Ureter (tissue), 1 donor: Measurements from ENCODE around the gene JARID2. TPM values are rescaled to one million over a fixed set of nuclear protein-coding genes. Genes with fewer than 3 reads are reported as not detected.

ENCODE experiments used
- DNase-seq: peaks from one replicate; pipeline ENCODE4 v3.0.0-alpha.2; 2020; ENCODE audit warnings: low spot score
- total RNA-seq: library from RNA; stranded (reverse); gene quantifications from one replicate; pipeline ENCODE4 v1.2.4, GENCODE V29; 2023
- donor health status: DM: yes; HTN: yes; CAD: no.

Gene JARID2
- total RNA-seq, 1 donor from 2014 or later, result 17.5 TPM

DNA sequence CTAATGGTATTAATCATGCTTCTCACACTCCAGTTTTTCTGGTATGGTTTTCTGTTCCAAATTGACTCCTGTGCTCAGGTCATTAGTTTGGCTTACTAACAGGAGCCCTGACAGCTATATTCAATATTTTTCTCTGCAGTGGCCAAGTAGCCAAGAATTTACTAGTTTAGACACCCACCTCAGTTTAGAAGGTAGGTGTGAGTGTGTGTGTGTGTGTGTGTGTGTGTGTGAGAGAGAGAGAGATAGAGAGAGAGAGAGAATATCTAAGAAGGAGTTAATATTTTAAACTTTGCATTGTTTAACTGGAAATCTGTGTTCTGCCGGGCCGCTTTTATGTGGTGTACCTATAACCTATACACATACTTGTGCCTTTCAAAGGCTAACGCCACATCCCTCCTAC, 18.5 kb downstream of the JARID2 start:
- DNase-seq, result no peak

DNA sequence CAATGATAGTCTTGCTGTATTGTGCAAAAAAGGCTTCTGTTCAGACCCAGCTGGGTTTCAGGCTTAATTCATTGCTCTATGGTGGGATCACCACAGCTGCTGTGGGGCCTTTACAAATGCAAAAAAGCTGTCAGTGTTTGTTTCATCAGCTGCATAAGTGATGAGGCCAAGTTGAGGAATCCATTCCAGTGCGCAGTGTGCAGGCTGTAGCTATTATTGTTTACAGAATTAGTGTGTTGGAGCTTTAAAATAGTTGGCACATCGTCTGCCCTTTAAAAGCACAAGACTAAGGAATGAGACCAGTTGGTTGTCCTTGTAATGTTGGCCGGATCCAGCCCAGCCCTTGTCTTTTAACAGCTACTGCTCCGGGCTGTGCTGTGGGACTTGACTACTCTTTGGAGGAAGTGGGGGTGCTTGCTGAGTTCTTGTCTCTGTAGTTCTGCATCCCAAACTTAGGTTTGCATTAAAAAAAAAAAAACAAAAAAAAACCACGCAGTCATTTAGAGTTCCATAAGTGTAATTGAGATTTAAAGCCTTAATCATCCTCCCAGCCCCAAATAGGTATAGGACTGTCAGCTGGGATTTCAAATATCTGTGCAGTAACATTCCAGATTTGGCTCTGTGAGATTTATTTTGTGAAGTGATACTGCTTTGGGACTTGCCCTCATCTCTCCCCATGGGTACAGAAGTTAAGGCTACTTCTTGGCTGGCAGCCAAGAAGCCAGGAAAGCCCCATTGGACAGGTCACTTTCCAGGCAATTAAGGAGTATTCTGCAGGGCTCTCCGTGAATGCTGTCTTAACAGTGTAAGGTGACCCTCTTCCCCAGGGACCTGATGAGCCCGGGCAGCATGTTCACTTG, 19.3 kb downstream of the JARID2 start:
- no peak for DNase-seq

DNA sequence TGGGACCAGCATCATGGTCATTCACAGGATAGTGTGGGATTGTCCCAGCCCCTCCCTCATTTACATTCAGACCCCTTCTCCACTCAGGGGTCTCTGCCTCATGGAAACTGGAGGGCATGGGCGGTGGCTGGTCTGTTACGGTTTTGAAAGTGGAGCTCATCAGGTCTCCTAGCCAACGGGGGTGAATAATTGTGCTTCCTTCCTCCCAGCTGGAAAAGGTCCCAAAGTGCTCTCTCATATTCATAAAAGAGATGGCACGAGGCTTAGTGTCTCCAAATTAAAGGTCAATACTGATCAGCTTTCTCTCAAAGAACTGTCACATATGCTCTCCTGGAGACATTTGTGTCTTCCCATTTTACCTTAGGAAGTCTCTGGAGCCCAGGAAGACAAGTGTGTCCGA, 19.9 kb downstream of the JARID2 start:
- no peak for DNase-seq

DNA sequence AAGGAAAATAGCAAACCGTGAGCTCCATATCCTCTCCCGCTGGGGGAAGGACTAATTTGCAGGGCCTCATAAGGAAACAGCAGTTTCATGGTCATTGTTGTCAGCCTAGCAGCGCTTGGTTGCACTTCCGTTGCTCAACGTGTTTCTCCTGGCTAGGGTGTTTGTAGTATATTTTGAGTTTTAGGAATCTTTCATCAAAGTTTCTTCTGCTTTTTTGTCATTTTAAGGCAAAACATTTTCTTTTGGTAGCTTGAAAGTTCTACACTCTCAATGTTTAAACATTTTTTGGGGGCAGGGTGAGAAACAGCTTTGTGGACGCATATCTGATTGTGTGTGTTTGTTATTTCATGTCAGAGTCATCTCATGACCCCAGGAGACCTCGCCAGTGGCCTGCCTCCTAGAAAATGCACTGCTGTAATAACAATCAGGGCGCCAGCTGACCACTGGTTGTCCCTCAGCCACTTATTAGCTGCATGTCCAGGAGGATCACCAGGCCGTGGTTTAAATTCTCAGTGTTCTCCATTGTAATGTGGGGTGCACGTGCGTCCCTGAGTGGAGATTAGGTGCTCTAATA, 20.6 kb downstream of the JARID2 start:
- no peak for DNase-seq

DNA sequence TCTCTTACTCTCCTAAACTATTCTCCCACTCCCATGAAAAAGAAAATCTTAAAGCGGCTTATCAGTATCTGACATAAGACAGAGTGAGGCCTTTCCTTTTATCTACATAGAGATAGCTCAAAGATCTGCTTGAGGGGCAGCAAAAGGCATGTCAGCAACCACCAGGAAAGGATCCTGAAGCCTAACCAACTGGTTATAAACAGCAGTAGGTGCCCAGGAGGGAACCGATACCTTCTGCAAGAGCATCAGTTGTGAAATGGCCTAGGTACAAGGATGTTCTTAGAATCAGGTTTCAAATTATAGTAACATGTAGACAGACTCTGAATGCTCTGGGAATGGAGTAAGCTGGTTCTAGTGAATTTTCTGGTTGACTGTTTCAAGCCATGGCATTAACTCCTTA, 21.4 kb downstream of the JARID2 start:
- no peak for DNase-seq

DNA sequence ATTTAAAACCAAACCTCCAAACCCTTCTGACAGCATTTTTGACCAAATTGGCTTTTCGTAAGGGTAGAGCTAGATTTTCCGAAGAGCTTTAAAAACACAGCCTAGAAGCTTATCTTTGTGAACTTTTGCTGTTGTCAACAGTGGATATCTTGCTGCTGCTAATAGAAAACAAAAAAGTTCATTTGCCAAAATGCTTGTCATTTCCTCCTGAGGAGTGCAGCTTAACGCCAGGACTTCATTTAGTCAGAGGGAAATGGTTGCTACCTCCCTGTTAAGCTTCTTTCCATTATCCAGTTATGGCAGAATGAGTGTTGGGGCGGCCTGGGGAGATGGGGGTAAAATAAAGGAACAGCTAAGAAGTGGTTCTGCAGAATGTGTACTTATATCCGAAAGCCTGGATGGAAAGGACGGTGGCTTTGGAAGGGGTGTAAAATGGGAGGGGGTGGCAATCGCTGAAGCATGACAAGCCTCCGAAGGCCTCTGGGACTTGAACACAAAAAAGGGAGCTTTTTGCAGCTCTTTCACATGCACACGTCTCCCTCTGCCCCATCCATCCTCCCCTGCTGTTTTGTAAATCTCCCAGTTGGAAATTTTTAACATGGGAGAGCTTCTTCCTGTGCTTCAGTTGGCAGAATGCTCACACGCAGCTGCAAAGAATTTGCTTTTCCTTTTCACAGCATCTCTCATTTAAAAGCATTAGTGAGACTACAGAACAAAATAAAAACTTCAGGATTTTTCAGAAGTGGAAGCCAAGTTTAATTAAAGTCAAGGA, 22.5 kb downstream of the JARID2 start:
- DNase-seq, result no peak

DNA sequence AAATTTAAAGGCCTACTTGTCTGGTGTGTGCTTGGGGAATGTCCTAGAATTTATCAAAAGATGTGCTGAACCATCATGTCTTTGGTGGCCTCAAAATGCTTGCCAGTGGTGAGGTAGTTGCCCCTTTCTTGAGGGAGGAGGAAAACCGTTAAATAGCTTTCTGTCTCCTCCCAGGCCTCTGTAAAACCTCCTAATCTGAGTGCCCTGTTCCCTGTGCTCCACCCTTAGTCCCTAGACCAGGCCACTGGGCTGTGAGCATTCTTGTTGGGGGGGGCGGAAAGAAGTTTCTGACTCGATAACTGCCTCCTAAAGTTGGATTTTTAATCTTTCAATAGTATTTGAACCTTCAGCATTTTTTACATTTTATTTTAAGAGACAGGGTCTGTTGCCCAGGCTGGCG, 23.1 kb downstream of the JARID2 start:
- no peak for DNase-seq

DNA sequence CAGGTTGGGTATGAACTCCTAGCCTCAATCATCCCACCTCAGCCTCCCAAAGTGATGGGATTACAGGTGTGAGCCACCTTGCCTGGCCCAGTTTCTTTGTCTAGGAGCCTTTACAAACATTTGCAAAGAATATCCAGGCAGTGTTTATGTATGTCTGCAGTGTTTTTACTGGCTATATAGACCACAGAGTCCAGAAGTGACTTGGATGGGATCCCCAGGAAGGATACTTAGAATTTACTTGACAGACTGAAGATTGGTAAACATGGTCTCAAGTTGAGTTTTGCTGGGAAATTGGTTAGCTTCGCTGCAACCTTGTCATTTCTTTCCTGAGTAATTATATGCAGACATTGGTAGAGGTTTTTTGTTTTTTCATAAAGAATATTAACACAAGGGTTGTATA, 23.8 kb downstream of the JARID2 start:
- DNase-seq, result no peak

DNA sequence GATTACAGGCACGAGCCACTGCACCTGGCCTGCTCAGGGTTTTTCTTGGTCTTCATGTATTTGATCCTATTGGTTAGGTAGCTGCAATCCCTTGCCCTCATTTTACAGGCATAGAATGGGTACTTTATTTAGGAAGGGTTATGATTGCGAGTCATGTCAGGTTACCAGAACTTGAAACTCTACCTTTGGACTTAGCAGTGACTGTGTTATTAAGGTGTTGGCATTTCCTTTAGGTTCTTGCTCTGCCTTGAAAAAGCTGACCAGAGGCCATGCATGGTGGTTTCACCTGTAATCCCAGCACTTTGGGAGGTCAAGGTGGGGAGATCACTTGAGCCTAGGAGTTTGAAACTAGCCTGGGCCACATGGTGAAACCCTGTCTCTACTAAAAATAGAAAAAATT, 24.5 kb downstream of the JARID2 start:
- no peak for DNase-seq

DNA sequence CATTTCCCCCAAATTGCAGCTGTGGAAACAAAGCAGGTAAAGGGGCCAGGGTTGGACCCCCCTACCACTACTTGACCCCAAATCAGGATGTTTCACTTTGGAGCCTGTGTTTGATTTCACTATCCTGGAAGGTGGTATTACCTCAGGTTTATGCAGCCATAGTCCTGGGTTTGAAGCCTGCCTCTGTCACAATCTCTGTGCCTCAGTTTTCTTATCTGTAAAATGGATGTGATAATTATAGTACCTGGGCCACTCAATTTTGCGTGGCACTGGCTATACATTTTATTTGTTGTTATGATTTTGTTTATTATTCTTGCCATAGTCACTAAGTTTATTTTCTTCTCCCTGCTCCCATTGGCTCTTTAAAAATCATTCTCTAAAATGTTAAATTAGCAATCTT, 26.7 kb downstream of the JARID2 start:
- no peak for DNase-seq

DNA sequence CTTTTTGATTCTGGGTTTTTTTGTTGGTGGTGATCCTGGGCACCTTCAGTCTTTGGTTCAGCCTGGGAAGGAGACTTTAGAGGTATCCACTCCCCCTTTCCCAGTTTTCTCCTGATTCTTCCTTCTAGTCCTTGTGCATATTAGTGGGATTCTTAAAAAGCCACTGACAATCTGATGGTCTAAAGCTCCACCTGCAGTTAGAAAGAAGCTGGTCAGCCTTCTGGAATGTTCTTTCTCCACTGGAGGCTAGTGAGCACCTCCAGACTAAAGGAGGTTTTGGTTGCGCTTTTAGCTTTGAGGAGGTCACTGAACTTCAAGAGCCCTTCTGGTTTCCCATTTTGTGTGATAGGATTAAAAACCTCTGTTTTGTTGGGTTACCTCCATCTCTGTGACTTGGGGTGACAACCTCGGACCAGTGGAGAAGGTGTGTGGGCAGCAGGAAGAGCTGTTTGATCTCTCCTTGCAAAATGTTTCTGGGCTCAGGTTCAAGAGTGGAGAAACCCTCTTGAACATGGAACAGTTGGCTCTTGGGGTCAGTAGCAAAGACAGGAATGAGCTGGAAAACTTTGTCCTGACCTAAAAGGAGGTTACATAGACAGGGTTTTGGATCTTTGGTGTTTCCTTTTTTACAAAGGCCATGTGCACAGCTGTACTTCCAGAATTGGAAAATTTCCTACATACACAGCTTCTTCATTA, 29.0 kb downstream of the JARID2 start:
- DNase-seq, result no peak

DNA sequence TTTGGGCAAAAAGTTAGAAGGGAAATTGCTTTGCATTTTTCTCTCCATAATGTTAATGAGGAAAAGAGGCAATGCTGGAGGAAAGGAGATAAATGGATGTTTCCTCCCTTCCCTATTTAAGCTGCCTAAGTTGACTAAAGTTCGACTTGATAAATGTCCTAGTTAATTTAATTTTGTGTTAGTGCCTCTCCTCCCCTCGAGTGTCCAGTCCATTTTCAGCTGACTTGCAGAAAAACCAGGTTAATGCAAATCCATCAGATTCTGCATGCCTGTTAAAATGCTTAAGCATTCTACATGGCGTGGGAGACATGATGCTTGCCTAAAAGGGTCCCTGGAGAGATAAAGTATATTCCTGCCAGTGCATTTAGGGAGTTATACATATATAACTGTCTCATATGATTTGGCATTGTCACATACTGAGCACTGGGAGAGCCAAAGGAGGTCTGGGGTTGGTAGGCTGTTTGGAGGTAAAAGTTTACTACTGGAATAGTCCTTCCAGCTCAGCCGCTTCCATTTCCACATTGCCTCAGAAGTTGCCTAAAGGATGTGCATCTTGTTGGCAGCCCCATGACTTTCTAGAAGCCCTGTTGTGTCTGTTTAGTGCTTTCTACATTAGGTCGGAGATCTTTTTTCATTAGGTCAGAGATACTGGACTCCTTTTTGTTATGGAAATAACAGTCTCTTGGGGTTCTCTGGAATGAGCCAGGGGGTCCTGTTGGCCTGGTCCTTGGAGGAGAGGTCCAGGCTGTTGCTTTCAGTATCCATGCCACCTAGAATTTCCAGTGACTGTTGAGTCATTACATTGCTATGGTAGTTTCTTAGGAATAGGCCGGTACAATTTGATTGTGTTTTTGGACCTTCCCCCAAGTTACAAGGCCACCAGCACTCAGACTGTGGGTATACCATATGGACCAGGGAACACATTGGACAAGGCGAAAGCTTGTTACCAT, 30.4 kb downstream of the JARID2 start:
- DNase-seq, result no peak

DNA sequence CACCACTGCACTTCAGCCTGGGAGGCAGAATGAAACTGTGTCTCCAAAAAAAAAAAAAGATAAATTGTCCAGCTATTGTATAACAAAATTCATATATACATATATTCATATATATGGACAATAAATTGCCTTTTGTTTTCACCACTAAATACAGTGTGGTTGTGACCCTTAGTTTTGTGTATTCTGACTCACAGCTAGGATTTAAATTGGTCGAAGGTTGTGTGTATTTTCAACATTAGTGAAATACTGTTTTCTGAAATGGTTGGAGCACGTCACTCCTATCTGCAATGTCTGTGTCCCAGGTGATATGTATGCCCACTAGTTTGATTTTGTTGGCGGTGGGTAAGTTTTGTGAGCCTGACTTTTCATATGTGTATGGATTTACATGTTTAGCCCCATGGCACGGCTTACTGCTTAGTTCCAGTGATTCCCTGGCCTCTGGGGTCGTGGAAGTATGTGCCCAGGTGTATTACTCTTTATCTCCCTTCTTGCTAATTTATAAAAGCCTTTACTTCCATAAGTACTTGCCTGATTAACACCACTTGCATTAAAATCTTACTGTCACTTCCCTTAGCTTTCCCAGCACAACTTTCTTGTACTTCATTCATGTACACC, 33.3 kb downstream of the JARID2 start:
- no peak for DNase-seq

DNA sequence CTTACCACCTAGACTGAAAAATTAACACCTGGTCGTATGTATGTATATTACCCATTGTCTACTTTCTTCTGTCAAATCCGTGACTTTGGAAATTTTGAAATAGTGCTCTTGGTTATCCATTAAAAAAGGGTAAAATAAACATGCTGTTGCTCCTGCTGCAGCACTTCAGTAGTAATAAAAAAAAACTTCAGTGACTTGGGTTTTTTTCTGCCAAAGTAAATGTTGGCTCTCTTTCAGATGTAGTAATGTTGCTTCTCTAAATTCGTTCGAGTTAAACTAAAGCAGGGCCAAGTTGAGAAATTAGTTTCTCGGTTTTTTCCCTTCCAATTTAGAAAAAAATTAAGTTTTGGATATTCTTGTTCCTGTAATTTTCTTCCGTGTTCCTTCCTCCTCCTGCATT, 34.2 kb downstream of the JARID2 start:
- DNase-seq, result no peak

DNA sequence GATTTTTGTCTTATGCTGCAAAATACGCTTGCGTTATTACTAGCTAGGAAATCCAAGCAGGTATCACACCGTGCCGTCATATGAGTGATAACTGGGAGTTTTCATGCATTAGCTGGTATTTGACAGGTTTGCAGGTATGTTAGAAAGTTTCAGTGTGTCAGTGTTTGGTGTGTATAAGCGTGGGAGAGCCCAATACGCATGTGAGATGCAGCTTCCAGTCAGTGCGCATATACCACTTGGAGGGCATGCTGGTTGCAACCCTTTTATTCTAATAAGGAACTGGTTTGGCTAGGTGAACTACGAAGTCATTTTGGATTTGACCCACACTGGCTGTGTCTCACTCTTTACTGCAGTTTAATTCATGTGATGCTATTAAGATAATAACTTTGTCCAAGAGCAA, 35.1 kb downstream of the JARID2 start:
- DNase-seq, result no peak

DNA sequence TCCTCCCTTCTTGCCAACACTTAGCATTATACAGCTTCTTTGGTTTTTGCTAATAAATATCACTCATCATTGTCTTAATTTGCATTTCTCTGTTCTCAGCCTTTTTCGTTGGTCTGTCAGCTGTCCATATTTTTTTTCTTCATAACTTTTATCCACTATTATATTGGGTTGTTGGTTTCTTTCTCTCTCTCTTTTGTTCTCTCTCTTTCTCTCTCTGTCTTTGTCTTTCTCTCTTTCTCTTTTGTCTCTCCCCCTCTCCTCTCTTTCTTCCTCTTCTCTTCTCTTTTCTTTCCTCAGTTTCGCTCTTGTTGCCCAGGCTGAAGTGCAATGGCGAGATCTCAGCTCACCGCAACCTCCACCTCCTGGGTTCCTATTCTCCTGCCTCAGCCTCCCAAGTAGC, 36.5 kb downstream of the JARID2 start:
- DNase-seq, result no peak

DNA sequence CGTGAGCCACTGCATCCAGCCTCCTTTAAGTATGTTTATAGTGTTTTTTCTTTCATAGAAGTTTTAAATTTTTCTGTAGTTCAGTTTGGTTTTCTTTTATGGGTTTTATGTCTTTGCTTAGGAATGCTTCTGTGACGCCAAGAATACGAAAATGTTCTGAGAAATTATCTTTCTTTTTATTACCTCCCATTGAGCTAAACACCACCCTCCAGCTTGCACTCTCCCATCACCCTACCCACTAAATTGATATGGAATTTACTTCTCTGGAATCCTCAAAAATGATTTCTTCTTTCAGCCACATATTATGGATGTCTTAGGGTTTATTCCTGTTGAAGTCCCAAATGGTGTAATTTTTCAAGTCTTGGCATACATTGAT, 38.1 kb downstream of the JARID2 start:
- no peak for DNase-seq

DNA sequence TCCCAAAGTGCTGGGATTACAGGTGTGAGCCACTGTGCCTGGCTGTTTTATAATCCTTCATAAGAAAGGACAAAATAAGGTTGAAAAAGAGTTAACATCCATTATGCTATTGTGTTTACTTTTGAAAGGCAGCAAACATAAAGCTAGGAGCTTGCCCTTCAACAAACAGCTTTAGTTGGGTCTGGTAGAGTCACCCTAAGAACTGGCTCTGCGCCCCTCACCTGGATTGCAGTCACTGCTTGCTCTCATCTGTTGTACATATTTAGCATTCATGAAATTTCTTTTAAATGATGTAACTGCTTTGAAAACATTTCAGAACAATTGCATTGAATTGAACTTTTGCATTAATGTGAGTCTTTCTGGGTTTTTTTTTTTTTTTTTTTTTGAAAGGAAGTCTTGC, 38.9 kb downstream of the JARID2 start:
- DNase-seq, result no peak

DNA sequence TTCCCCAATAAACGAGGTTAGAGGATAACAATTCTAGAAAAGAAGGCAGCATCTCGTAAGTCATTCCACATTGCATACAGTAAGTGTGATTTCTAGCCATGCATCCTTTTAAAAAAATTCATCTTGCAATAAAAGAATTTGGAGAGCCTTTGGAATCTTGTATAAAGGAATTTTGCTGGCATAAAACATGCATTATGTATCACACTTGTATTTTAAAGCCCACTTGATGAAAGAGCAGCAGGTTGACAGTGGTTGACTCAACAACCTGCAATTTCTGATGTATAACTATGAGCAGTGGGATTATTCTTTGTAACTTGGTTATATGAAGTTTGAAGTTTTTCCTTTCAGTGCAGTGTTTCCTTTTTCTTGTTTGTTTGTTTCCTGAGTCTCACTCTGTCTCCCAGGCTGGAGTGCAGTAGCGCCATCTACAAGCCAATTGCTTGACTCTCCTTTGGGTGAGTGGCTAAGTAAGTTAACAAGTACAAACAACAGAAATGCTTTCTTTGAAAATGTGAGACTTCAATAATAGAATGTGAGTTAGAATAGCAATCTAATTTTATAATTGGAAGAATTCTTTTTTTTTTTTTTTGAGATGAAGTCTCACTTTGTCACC, 39.9 kb downstream of the JARID2 start:
- DNase-seq, result no peak

DNA sequence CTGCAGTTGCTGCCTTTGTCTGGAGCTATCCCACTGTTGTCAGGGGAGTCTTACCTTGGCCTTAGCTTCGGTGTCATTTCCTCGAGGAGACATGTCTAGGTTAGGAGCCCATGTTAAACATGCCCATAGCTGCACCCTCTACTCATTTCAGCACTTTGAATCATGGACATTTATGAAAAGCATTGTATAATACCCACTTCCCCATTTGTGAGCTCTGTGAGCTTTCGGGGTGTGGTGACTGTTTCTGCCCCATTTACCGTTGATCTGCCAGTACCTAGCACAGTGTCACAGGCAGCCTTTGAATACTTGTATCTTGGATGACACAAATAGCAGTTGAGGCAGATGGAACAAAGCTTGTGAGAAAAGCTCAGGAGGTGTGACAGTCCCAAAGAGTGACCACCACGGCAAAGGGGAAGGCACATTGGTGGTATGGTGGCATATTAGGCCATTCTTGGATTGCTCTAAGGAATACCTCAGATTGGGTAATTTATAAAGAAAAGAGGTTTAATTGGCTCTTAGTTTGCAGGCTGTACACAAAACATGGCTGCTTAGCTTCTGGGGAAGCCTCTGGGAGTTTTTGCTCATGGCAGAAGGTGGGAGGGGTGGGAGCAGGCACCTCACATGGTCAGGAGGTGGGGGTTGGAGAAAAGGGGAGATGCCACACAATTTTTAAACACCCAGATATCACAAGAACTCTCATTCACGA, 42.0 kb downstream of the JARID2 start:
- no peak for DNase-seq
